Measurements from ENCODE around the gene SRBD1. TPM values are rescaled to one million over a fixed set of nuclear protein-coding genes. Genes with fewer than 3 reads are reported as not detected.

Gene SRBD1
- total and polyA plus RNA-seq, 8 donors: 13.4 to 20.0 (median 17.6) TPM

DNA sequence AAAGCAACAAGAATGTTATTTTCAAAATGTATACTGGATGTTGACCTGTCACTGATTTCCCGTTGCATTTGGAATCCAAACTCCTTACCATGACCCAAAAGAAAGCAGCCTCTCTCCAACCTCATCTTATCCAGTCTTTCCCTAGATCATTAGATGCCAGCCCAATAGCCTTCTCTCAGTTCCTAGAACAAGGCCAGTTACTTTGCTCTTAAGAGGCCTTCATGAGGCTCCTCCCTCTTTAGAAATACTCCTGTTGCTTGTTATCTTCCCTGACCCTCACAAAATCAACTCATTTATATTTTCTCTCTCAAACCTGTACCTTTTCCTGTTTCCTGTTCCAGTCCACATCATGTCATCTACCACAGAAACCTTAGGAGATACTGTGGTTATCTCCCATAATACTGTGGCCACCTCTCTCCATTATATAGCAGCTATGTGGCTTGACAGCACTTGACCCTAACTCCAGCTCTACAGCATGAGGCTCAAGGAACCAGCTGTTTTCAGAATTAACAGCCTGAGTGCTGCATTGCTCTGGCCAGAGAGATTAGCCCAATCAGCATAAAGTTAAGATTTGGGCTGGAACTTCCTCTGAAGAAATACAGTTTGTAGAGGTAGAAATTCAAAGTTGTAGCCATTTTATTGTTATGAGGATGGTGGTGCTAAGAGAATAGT lies 22.8 kb downstream of the SRBD1 start:
- DNase-seq: no peak
- ATAC-seq: peak; percentile 17
- TF ChIP-seq, protein P1, sequence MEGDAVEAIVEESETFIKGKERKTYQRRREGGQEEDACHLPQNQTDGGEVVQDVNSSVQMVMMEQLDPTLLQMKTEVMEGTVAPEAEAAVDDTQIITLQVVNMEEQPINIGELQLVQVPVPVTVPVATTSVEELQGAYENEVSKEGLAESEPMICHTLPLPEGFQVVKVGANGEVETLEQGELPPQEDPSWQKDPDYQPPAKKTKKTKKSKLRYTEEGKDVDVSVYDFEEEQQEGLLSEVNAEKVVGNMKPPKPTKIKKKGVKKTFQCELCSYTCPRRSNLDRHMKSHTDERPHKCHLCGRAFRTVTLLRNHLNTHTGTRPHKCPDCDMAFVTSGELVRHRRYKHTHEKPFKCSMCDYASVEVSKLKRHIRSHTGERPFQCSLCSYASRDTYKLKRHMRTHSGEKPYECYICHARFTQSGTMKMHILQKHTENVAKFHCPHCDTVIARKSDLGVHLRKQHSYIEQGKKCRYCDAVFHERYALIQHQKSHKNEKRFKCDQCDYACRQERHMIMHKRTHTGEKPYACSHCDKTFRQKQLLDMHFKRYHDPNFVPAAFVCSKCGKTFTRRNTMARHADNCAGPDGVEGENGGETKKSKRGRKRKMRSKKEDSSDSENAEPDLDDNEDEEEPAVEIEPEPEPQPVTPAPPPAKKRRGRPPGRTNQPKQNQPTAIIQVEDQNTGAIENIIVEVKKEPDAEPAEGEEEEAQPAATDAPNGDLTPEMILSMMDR (IDR thresholded peaks at IDR 0.05): no peak
- no peak overlapping the region for H3K4me3 ChIP-seq
- H3K9me3 ChIP-seq: no peaks in the 10 kb centered on the region
- intact Hi-C loops (cut with DNase I): no loop called here
- no peak overlapping the region for H3K27ac ChIP-seq
- no peaks in the 10 kb centered on the region for H3K27me3 ChIP-seq
- no peaks in the 10 kb centered on the region for H3K36me3 ChIP-seq
- peaks cover 0 to 26% of the 10 kb centered on the region in 2 donors for H3K4me1 ChIP-seq

DNA sequence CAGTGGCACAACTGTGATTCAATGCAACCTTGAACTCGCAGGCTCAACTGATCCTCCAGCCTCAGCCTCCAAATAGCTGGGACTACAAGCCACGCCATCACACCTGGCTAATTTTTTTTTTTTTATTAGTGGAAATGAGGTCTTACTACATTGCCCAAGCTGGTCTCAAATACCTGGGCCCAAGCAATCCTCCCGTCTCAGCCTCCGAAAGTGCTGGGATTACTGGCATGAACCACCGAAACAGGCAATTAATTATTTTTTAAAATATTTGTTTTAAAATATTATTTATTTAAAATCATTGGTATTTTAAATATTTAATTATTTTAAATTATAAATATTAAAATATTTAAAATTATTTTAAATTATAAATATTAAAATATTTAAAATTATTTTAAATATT lies 24.5 kb downstream of the SRBD1 start:
- TF ChIP-seq, protein P1 (IDR thresholded peaks at IDR 0.05): no peak
- Histone ChIP-seq H3K27ac (no peak overlapping the region), H3K4me1 (peaks cover 0 to 29% of the 10 kb centered on the region in 2 donors), H3K9me3 (no peaks in the 10 kb centered on the region), H3K27me3 (no peaks in the 10 kb centered on the region), H3K36me3 (no peaks in the 10 kb centered on the region), H3K4me3 (no peak overlapping the region)
- ATAC-seq (no peak), DNase-seq (no peak)
- intact Hi-C loops (cut with DNase I): no loop called here

DNA sequence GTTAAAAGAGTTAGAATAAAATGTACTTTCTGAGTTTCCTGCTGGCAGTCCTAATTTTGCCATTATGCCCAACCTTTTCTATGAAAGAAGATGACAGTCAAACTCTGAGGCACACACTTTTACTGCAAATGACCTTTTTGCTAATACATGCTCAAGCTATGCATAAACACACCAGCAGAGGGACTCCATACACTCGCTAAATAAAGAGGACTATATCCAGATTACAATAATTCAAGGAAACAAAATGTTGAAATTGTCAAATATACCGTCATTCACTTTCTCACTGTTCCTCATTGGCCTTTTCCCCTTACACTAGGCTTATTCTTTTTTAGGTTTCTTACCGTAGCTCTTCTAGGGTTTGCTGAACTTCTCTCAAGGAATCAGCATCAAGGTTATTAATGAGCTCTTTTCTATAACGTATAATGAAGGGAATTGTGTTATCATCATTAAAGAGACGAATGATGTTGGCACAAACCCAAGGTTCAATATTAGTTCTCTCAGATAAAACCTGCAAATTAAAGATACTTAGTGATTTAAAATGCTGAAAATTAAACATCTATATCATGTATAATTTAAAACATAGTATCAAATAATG lies 25.7 kb downstream of the SRBD1 start:
- TF ChIP-seq, protein P1 (IDR thresholded peaks at IDR 0.05): peak; percentile 64 to 77
- intact Hi-C loops (cut with DNase I): no loop called here
- H3K27me3 ChIP-seq: no peaks in the 10 kb centered on the region
- H3K4me3 ChIP-seq: no peak overlapping the region
- ATAC-seq (peak; percentile 94), DNase-seq (peak in 2 of 4 donors; percentile 39 to 64)
- peaks cover 0 to 2% of the 10 kb centered on the region in 2 donors for H3K36me3 ChIP-seq
- no peaks in the 10 kb centered on the region for H3K9me3 ChIP-seq
- peaks cover 0 to 29% of the 10 kb centered on the region in 2 donors for H3K4me1 ChIP-seq
- no peak overlapping the region for H3K27ac ChIP-seq

DNA sequence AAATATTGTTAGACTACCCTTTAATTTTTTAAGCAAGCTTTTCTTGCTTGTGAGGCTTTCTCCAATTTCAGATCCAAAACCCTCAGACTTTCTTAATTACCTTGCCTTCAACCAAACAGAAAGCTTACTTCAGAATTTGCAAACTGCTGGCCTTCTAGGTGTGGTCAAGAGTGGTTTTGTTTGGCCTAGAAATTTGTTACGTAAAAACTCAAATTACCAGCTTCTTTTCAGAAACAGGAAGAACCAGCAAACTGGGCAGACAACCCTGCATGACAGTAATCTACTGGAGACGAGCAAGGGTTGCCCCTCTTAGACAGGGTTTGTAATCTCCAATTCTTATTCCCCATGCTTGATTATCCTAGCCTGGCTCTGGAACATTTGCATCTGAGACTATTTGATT lies 27.1 kb downstream of the SRBD1 start:
- intact Hi-C loops (cut with DNase I): no loop called here
- no peak overlapping the region for H3K4me3 ChIP-seq
- peak overlapping the region in 1 of 2 donors; percentile 45 for H3K27ac ChIP-seq
- H3K9me3 ChIP-seq: no peaks in the 10 kb centered on the region
- DNase-seq: no peak
- H3K4me1 ChIP-seq: peaks cover 0 to 29% of the 10 kb centered on the region in 2 donors
- H3K36me3 ChIP-seq: peaks cover 0 to 8% of the 10 kb centered on the region in 2 donors
- TF ChIP-seq, protein P1 (IDR thresholded peaks at IDR 0.05): no peak
- no peaks in the 10 kb centered on the region for H3K27me3 ChIP-seq
- ATAC-seq: peak; percentile 18

DNA sequence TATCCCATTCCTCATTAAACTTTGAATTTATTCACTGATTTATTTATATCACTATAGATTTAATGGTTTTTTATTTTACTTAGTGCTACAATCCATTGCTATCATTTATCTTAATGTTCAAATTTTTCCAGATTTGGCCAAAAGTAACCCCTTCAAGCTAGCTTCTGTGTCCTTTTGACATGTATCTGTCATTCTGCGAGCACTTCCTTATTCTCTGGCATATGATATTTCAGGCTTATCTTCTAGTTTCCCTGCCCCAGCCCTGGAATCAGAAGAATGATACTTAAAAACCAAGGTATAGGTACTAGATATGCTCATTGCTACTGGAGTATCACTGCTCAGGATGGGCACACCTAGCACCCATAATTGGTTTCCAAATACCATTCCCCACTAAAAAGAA lies 28.5 kb downstream of the SRBD1 start:
- intact Hi-C loops (cut with DNase I): no loop called here
- Histone ChIP-seq H3K4me1 (peaks cover 0 to 29% of the 10 kb centered on the region in 2 donors), H3K4me3 (no peak overlapping the region), H3K9me3 (no peaks in the 10 kb centered on the region), H3K27me3 (no peaks in the 10 kb centered on the region), H3K36me3 (peaks cover 0 to 8% of the 10 kb centered on the region in 2 donors), H3K27ac (no peak overlapping the region)
- TF ChIP-seq, protein P1 (IDR thresholded peaks at IDR 0.05): no peak
- ATAC-seq (no peak), DNase-seq (no peak)

All from left lung (tissue), 10 donors.